NOMO-1 (cell line): Measurements from ENCODE around the gene SPINK8.
A peak's percentile ranks its signal among the peaks of the same experiment; 100 is the strongest.
"Not testable (repeated sequence)": the region's sequence is repeated elsewhere in the genome, so short reads cannot be mapped to it uniquely, and the experiment has no call there.

ENCODE experiments used
- DNase-seq, 2 experiments: peaks; one replicate each; lab custom pipeline; 2025; ENCODE audit not compliant: unreplicated experiment in 2 of 2; lab: John Stamatoyannopoulos, UW

The SPINK8 gene

GRCh38 chr3:48333346-48334245 lies at the start of gene SPINK8:
SPINK8 (minus strand) TSS chr3:48333661; CDS start chr3:48328341, 5,320 bp downstream.
- peak in 1 of 2 experiments; percentile 28 for DNase-seq

- no peak for DNase-seq
These were observed 39.5 kb upstream of the SPINK8 start for GRCh38 chr3:48372862-48373435.

- DNase-seq: no peak
These were observed 38.9 kb upstream of the SPINK8 start for GRCh38 chr3:48372377-48372770.

- no peak for DNase-seq
These were observed 38.4 kb upstream of the SPINK8 start, which contains the start of gene FBXW12 for GRCh38 chr3:48371651-48372376. FBXW12 (plus strand) TSS chr3:48372219; CDS start chr3:48372768, 549 bp downstream.

- no peak for DNase-seq
These were observed 36.9 kb upstream of the SPINK8 start for GRCh38 chr3:48370333-48370713.

- DNase-seq: no peak
These were observed 36.4 kb upstream of the SPINK8 start for GRCh38 chr3:48369693-48370332.

GRCh38 chr3:48367201-48367600 lies 33.7 kb upstream of the SPINK8 start:
- DNase-seq: no peak

GRCh38 chr3:48364840-48365239 lies 31.4 kb upstream of the SPINK8 start:
- no peak for DNase-seq

GRCh38 chr3:48361928-48362327 lies 28.5 kb upstream of the SPINK8 start:
- no peak for DNase-seq

- no peak for DNase-seq
These were observed 23.0 kb upstream of the SPINK8 start for GRCh38 chr3:48356419-48356818.

GRCh38 chr3:48353987-48354386 lies 20.5 kb upstream of the SPINK8 start:
- DNase-seq: no peak

- DNase-seq: no peak
These were observed 19.1 kb upstream of the SPINK8 start for GRCh38 chr3:48352546-48352945.

- no peak for DNase-seq
These were observed 14.0 kb upstream of the SPINK8 start for GRCh38 chr3:48347500-48347899.

- DNase-seq: no peak
These were observed 12.6 kb upstream of the SPINK8 start for GRCh38 chr3:48345946-48346572.

- no peak for DNase-seq
These were observed 11.5 kb upstream of the SPINK8 start for GRCh38 chr3:48344867-48345507.

- no peak for DNase-seq
These were observed 10.0 kb upstream of the SPINK8 start for GRCh38 chr3:48343432-48343831.

GRCh38 chr3:48338635-48339034 lies 5.2 kb upstream of the SPINK8 start:
- no peak for DNase-seq

GRCh38 chr3:48337536-48337935 lies 4.1 kb upstream of the SPINK8 start:
- DNase-seq: not testable (repeated sequence)

- DNase-seq: peak; percentile 43 to 79
These were observed 1.8 kb upstream of the SPINK8 start for GRCh38 chr3:48335286-48335685.

GRCh38 chr3:48334605-48335004 lies 1.1 kb upstream of the SPINK8 start:
- DNase-seq: no peak
